ENCODE data around the gene KCP.

GRCh38 chr7:128831178-128831993 lies 79.1 kb downstream of the KCP start:
- TF ChIP-seq CTCF (conservative IDR thresholded peaks at IDR 0.05; ENCODE audit: low read length) (no peak), EZH2phosphoT487 (IDR thresholded peaks at IDR 0.05; ENCODE audit: borderline replicate concordance, low read depth, low read length) (no peak)
